HEK293 (cell line): ENCODE measurements around the gene GPS1.

Experiments
- BCL11B ChIP-seq: fragments of 450-650 bp; formaldehyde crosslinking; IDR thresholded peaks from 2 replicates; pipeline ENCODE4 v1.5.1; 2016; ENCODE audit warnings: low read depth, missing biosample characterization, missing genetic modification characterization
- GLI4 ChIP-seq: fragments of 450-650 bp; formaldehyde crosslinking; IDR thresholded peaks from 2 replicates; pipeline ENCODE4 v1.5.1; 2016; ENCODE audit warnings: missing biosample characterization, missing genetic modification characterization
- GLIS2 ChIP-seq: fragments of 450-650 bp; formaldehyde crosslinking; IDR thresholded peaks from 2 replicates; pipeline ENCODE4 v1.5.1; 2016; ENCODE audit warnings: missing biosample characterization, missing genetic modification characterization
- KLF17 ChIP-seq: fragments of 450-650 bp; formaldehyde crosslinking; IDR thresholded peaks from 2 replicates; pipeline ENCODE4 v1.5.1; 2016; ENCODE audit warnings: missing biosample characterization, missing genetic modification characterization
- OVOL3 ChIP-seq: fragments of 450-650 bp; formaldehyde crosslinking; IDR thresholded peaks from 2 replicates; pipeline ENCODE4 v1.5.1; 2016; ENCODE audit warnings: missing biosample characterization, missing genetic modification characterization
- PATZ1 ChIP-seq: fragments of 450-650 bp; formaldehyde crosslinking; IDR thresholded peaks from 2 replicates; pipeline ENCODE4 v1.5.1; 2016; ENCODE audit warnings: missing biosample characterization, missing genetic modification characterization
- SP2 ChIP-seq: fragments of 450-650 bp; formaldehyde crosslinking; IDR thresholded peaks from 2 replicates; pipeline ENCODE4 v1.5.1; 2016; ENCODE audit warnings: missing biosample characterization, missing genetic modification characterization
- ZBTB20 ChIP-seq: fragments of 450-650 bp; formaldehyde crosslinking; IDR thresholded peaks from 2 replicates; pipeline ENCODE4 v1.5.1; 2016; ENCODE audit warnings: missing biosample characterization, missing genetic modification characterization
- ZBTB44 ChIP-seq: fragments of 450-650 bp; IDR thresholded peaks from 2 replicates; pipeline ENCODE4 v1.5.1; 2018; ENCODE audit warnings: missing biosample characterization, mild to moderate bottlenecking, missing genetic modification characterization
- ZBTB7A ChIP-seq: fragments of 450-650 bp; formaldehyde crosslinking; IDR thresholded peaks from 2 replicates; pipeline ENCODE4 v1.5.1; 2016; ENCODE audit warnings: low read depth, missing biosample characterization, missing genetic modification characterization
- ZNF335 ChIP-seq: fragments of 450-650 bp; formaldehyde crosslinking; conservative IDR thresholded peaks from 2 replicates; pipeline ENCODE4 v1.5.1; 2016; ENCODE audit warnings: missing biosample characterization, missing genetic modification characterization
- ZNF423 ChIP-seq: fragments of 450-650 bp; formaldehyde crosslinking; IDR thresholded peaks from 2 replicates; pipeline ENCODE4 v1.5.1; 2016; ENCODE audit warnings: missing biosample characterization, missing genetic modification characterization
- ZNF48 ChIP-seq: fragments of 450-650 bp; formaldehyde crosslinking; IDR thresholded peaks from 2 replicates; pipeline ENCODE4 v1.5.1; 2016; ENCODE audit warnings: missing biosample characterization, missing genetic modification characterization
- ZNF561 ChIP-seq: fragments of 450-650 bp; IDR thresholded peaks from 2 replicates; pipeline ENCODE4 v1.5.1; 2018; ENCODE audit warnings: missing biosample characterization, missing genetic modification characterization, borderline replicate concordance
- ZNF658 ChIP-seq: fragments of 450-650 bp; formaldehyde crosslinking; IDR thresholded peaks from 2 replicates; pipeline ENCODE4; 2016; ENCODE audit warnings: missing biosample characterization, missing genetic modification characterization
- ZNF76 ChIP-seq: fragments of 450-650 bp; formaldehyde crosslinking; IDR thresholded peaks from 2 replicates; pipeline ENCODE4; 2016; ENCODE audit warnings: low read depth, missing biosample characterization, missing genetic modification characterization, borderline replicate concordance
- TF ChIP-seq, protein P1 (sequence below): fragments of 450-650 bp; formaldehyde crosslinking; IDR thresholded peaks from 2 replicates; pipeline ENCODE4 v1.5.1; 2017; ENCODE audit warnings: missing biosample characterization, mild to moderate bottlenecking, missing genetic modification characterization, moderate library complexity
- TF ChIP-seq, protein P2 (sequence below): fragments of 450-650 bp; formaldehyde crosslinking; IDR thresholded peaks from 2 replicates; pipeline ENCODE4 v1.5.1; 2017; ENCODE audit warnings: missing biosample characterization, missing genetic modification characterization
- TF ChIP-seq, protein P3 (sequence below): fragments of 450-650 bp; formaldehyde crosslinking; IDR thresholded peaks from 2 replicates; pipeline ENCODE4 v1.5.1; 2016; ENCODE audit warnings: missing biosample characterization, missing genetic modification characterization
- TF ChIP-seq, protein P4 (sequence below): fragments of 450-650 bp; formaldehyde crosslinking; IDR thresholded peaks from 2 replicates; pipeline ENCODE4 v1.5.1; 2016; ENCODE audit warnings: missing biosample characterization, missing genetic modification characterization
- TF ChIP-seq, protein P5 (sequence below): fragments of 450-650 bp; formaldehyde crosslinking; IDR thresholded peaks from 2 replicates; pipeline ENCODE4 v1.5.1; 2016; ENCODE audit warnings: missing biosample characterization, missing genetic modification characterization, borderline replicate concordance

Gene GPS1

DNA sequence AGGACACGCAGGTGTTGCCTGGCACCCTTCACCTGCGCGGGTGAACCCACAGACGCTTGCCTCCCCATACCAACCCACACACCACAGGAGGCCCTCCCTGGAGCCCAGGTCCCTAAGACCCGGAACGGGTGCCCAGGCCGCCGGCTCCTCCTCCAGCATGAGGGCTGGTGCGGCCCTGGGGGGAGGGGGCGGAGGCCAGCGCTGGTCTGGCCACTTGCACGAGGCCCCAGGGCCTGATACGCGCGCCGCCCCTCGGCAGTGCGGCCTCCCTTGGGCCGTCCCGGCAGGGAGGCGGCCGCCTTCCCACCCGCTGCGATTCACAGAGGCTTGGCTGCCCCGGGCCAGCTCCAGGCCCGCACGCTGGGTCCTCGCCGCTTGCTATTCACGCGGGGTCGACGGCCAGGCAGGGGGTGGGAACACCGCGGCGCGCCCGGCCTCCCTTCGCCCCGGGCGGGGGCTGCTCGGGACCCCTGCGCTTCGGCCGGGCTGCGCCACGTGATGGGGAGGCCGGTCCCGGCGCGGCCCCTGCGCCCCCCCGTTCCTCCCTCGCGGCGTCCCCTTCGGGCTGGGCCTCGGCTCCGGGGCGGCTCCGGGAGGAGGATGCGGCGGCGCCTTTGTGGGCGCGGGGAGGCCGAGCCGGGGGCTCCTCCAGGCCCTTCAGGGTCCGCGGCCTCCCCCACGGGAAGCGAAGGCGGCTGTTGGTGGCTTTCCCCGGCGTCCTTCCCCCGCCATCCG, 45.7 kb downstream of the GPS1 start (continued):
- peak; percentile 44; the same call in 1 of the 2 replicates for TF ChIP-seq ZBTB20 (tag by site-specific recombination)
- TF ChIP-seq, protein P1, sequence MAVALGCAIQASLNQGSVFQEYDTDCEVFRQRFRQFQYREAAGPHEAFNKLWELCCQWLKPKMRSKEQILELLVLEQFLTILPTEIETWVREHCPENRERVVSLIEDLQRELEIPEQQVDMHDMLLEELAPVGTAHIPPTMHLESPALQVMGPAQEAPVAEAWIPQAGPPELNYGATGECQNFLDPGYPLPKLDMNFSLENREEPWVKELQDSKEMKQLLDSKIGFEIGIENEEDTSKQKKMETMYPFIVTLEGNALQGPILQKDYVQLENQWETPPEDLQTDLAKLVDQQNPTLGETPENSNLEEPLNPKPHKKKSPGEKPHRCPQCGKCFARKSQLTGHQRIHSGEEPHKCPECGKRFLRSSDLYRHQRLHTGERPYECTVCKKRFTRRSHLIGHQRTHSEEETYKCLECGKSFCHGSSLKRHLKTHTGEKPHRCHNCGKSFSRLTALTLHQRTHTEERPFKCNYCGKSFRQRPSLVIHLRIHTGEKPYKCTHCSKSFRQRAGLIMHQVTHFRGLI: 0 out of 2 replicates have a peak, but pooled peaks have one; percentile 17
- TF ChIP-seq, protein P2, sequence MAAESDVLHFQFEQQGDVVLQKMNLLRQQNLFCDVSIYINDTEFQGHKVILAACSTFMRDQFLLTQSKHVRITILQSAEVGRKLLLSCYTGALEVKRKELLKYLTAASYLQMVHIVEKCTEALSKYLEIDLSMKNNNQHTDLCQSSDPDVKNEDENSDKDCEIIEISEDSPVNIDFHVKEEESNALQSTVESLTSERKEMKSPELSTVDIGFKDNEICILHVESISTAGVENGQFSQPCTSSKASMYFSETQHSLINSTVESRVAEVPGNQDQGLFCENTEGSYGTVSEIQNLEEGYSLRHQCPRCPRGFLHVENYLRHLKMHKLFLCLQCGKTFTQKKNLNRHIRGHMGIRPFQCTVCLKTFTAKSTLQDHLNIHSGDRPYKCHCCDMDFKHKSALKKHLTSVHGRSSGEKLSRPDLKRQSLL: no peak
- peak; percentile 78; the same call in 1 of the 2 replicates for TF ChIP-seq ZNF423 (tag by site-specific recombination)
- TF ChIP-seq ZNF561 (tag by site-specific recombination): peak; percentile 76
- peak; percentile 56; the same call in 1 of the 2 replicates for TF ChIP-seq PATZ1 (tag by site-specific recombination)
- TF ChIP-seq ZBTB7A (tag by site-specific recombination): 0 out of 2 replicates have a peak, but pooled peaks have one; percentile 31
- peak; percentile 96 for TF ChIP-seq ZNF335 (tag by site-specific recombination)
- TF ChIP-seq, protein P3, sequence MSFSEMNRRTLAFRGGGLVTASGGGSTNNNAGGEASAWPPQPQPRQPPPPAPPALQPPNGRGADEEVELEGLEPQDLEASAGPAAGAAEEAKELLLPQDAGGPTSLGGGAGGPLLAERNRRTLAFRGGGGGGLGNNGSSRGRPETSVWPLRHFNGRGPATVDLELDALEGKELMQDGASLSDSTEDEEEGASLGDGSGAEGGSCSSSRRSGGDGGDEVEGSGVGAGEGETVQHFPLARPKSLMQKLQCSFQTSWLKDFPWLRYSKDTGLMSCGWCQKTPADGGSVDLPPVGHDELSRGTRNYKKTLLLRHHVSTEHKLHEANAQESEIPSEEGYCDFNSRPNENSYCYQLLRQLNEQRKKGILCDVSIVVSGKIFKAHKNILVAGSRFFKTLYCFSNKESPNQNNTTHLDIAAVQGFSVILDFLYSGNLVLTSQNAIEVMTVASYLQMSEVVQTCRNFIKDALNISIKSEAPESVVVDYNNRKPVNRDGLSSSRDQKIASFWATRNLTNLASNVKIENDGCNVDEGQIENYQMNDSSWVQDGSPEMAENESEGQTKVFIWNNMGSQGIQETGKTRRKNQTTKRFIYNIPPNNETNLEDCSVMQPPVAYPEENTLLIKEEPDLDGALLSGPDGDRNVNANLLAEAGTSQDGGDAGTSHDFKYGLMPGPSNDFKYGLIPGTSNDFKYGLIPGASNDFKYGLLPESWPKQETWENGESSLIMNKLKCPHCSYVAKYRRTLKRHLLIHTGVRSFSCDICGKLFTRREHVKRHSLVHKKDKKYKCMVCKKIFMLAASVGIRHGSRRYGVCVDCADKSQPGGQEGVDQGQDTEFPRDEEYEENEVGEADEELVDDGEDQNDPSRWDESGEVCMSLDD (tag by site-specific recombination): peak; percentile 49; the same call in 1 of the 2 replicates
- TF ChIP-seq, protein P4, sequence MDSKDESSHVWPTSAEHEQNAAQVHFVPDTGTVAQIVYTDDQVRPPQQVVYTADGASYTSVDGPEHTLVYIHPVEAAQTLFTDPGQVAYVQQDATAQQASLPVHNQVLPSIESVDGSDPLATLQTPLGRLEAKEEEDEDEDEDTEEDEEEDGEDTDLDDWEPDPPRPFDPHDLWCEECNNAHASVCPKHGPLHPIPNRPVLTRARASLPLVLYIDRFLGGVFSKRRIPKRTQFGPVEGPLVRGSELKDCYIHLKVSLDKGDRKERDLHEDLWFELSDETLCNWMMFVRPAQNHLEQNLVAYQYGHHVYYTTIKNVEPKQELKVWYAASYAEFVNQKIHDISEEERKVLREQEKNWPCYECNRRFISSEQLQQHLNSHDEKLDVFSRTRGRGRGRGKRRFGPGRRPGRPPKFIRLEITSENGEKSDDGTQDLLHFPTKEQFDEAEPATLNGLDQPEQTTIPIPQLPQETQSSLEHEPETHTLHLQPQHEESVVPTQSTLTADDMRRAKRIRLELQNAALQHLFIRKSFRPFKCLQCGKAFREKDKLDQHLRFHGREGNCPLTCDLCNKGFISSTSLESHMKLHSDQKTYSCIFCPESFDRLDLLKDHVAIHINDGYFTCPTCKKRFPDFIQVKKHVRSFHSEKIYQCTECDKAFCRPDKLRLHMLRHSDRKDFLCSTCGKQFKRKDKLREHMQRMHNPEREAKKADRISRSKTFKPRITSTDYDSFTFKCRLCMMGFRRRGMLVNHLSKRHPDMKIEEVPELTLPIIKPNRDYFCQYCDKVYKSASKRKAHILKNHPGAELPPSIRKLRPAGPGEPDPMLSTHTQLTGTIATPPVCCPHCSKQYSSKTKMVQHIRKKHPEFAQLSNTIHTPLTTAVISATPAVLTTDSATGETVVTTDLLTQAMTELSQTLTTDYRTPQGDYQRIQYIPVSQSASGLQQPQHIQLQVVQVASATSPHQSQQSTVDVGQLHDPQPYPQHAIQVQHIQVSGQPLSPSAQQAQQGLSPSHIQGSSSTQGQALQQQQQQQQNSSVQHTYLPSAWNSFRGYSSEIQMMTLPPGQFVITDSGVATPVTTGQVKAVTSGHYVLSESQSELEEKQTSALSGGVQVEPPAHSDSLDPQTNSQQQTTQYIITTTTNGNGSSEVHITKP (tag by site-specific recombination): peak; percentile 76
- peak; percentile 37; the same call in 1 of the 2 replicates for TF ChIP-seq ZNF76 (tag by site-specific recombination)
- no peak for TF ChIP-seq ZNF48 (tag by site-specific recombination)
- TF ChIP-seq OVOL3: no peak
- 0 out of 2 replicates have a peak, but pooled peaks have one; percentile 35 for TF ChIP-seq BCL11B (tag by site-specific recombination)
- no peak for TF ChIP-seq ZBTB44 (tag by site-specific recombination)
- no peak for TF ChIP-seq ZNF658 (tag by site-specific recombination)
- TF ChIP-seq GLIS2 (tag by site-specific recombination): peak; percentile 92
- no peak for TF ChIP-seq GLI4 (tag by site-specific recombination)
- TF ChIP-seq, protein P5, sequence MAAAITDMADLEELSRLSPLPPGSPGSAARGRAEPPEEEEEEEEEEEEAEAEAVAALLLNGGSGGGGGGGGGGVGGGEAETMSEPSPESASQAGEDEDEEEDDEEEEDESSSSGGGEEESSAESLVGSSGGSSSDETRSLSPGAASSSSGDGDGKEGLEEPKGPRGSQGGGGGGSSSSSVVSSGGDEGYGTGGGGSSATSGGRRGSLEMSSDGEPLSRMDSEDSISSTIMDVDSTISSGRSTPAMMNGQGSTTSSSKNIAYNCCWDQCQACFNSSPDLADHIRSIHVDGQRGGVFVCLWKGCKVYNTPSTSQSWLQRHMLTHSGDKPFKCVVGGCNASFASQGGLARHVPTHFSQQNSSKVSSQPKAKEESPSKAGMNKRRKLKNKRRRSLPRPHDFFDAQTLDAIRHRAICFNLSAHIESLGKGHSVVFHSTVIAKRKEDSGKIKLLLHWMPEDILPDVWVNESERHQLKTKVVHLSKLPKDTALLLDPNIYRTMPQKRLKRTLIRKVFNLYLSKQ (tag by site-specific recombination): no peak
- TF ChIP-seq SP2 (tag by site-specific recombination): peak; percentile 61
- TF ChIP-seq KLF17 (tag by site-specific recombination): peak; percentile 66
